HL-60 (cell line): ENCODE data around the gene GRPEL2.

Source experiments
- DNase-seq, 2 experiments: peaks; one replicate each; pipeline ENCODE4 v3.0.0-alpha.2; 2010 to 2020; ENCODE audit warnings: low read depth in 1 of 2, low spot score in 1 of 2
- H3K27ac ChIP-seq: fragments of 250-450 bp; sonication (Bioruptor Pico); replicated peaks from 2 replicates; pipeline ENCODE4 v1.5.1; 2020; ENCODE audit warnings: mild to moderate bottlenecking, moderate library complexity
- H3K27me3 ChIP-seq: fragments of 250-450 bp; sonication (Bioruptor Pico); 2 replicates; pipeline ENCODE4 v1.5.1; 2021; ENCODE audit warnings: mild to moderate bottlenecking, moderate library complexity; ENCODE audit not compliant: insufficient read depth, poor library complexity, severe bottlenecking
- H3K4me3 ChIP-seq: replicated peaks from 2 replicates; pipeline ENCODE4 v1.5.1; 2011; ENCODE audit warnings: mild to moderate bottlenecking, control low read depth, low read length; ENCODE audit not compliant: insufficient read depth
- GABPA ChIP-seq: IDR thresholded peaks from 2 replicates; pipeline ENCODE4 v1.6.1; 2012; ENCODE audit warnings: low read depth
- POLR2AphosphoS5 ChIP-seq: IDR thresholded peaks from 2 replicates; pipeline ENCODE4 v1.6.1; 2012; ENCODE audit warnings: low read depth
- SPI1 ChIP-seq: IDR thresholded peaks from 2 replicates; pipeline ENCODE4 v1.6.1; 2012; ENCODE audit warnings: low read depth, mild to moderate bottlenecking, borderline replicate concordance
- TF ChIP-seq, protein P1 (sequence below): IDR thresholded peaks from 2 replicates; pipeline ENCODE4 v1.6.1; 2012; ENCODE audit warnings: low read depth; ENCODE audit not compliant: insufficient replicate concordance
- TF ChIP-seq, protein P2 (sequence below): IDR thresholded peaks from one replicate; pipeline ENCODE4 v1.5.1; 2011; ENCODE audit warnings: low read length, control low read depth, inconsistent platforms; ENCODE audit not compliant: insufficient read depth

Gene GRPEL2

GRCh38 chr5:149360272-149360671 lies 15.0 kb downstream of the GRPEL2 start:
- TF ChIP-seq SPI1 = peak; percentile 90
- TF ChIP-seq, protein P1, sequence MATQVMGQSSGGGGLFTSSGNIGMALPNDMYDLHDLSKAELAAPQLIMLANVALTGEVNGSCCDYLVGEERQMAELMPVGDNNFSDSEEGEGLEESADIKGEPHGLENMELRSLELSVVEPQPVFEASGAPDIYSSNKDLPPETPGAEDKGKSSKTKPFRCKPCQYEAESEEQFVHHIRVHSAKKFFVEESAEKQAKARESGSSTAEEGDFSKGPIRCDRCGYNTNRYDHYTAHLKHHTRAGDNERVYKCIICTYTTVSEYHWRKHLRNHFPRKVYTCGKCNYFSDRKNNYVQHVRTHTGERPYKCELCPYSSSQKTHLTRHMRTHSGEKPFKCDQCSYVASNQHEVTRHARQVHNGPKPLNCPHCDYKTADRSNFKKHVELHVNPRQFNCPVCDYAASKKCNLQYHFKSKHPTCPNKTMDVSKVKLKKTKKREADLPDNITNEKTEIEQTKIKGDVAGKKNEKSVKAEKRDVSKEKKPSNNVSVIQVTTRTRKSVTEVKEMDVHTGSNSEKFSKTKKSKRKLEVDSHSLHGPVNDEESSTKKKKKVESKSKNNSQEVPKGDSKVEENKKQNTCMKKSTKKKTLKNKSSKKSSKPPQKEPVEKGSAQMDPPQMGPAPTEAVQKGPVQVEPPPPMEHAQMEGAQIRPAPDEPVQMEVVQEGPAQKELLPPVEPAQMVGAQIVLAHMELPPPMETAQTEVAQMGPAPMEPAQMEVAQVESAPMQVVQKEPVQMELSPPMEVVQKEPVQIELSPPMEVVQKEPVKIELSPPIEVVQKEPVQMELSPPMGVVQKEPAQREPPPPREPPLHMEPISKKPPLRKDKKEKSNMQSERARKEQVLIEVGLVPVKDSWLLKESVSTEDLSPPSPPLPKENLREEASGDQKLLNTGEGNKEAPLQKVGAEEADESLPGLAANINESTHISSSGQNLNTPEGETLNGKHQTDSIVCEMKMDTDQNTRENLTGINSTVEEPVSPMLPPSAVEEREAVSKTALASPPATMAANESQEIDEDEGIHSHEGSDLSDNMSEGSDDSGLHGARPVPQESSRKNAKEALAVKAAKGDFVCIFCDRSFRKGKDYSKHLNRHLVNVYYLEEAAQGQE = no peak
- Histone ChIP-seq H3K4me3 (no peak overlapping the region), H3K27me3 (no peaks in the 10 kb centered on the region), H3K27ac (peak overlapping the region; percentile 52)
- DNase-seq = peak in 1 of 2 experiments; percentile 28

DNA sequence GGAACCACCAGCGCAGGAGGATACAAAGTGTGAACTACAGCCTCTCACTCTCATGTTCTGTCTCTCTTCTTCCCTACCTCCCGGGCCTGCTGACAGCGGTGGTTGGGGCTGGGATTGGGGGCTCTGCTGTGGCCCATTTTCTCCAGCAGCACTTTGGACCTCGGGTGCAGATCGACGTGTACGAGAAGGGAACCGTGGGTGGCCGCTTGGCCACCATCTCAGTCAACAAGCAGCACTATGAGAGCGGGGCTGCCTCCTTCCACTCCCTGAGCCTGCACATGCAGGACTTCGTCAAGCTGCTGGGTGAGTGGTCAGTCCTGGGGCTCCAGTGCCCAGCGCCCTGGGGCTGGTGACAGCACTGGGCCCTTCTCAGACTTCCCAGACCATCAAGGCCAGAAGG lies 17.2 kb downstream of the GRPEL2 start:
- H3K4me3 ChIP-seq = no peak overlapping the region
- H3K27me3 ChIP-seq = no peaks in the 10 kb centered on the region
- no peak for DNase-seq
- no peak overlapping the region; the same call in 1 of the 2 replicates for H3K27ac ChIP-seq
- TF ChIP-seq GABPA (no peak), POLR2AphosphoS5 (no peak), SPI1 (no peak)
- TF ChIP-seq, protein P2, sequence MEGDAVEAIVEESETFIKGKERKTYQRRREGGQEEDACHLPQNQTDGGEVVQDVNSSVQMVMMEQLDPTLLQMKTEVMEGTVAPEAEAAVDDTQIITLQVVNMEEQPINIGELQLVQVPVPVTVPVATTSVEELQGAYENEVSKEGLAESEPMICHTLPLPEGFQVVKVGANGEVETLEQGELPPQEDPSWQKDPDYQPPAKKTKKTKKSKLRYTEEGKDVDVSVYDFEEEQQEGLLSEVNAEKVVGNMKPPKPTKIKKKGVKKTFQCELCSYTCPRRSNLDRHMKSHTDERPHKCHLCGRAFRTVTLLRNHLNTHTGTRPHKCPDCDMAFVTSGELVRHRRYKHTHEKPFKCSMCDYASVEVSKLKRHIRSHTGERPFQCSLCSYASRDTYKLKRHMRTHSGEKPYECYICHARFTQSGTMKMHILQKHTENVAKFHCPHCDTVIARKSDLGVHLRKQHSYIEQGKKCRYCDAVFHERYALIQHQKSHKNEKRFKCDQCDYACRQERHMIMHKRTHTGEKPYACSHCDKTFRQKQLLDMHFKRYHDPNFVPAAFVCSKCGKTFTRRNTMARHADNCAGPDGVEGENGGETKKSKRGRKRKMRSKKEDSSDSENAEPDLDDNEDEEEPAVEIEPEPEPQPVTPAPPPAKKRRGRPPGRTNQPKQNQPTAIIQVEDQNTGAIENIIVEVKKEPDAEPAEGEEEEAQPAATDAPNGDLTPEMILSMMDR = no peak
- TF ChIP-seq, protein P1 = no peak

DNA sequence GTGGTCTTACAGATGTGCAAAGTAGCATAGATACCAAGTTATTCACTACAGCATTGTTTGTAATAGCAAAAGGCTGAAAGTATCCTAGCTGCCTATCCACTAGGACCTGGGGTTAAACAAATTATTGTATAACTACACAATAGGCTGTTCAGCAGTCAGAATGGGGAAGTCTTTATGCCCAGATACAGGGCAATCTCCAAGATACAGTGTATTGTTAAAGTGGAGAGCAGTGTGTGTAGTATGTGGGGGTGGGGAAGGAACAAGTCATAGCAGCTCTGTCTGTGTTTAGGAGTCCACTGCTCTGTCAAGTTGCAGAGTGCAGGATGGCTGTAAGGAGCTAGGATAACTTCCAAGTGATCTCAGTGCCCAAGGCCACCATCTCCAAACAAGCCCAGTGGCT lies 18.1 kb downstream of the GRPEL2 start:
- TF ChIP-seq, protein P2 = no peak
- TF ChIP-seq, protein P1 = no peak
- TF ChIP-seq SPI1 = peak; percentile 92
- TF ChIP-seq POLR2AphosphoS5 = no peak
- Histone ChIP-seq H3K4me3 (no peak overlapping the region), H3K27ac (no peak overlapping the region; the same call in none of the 2 replicates), H3K27me3 (no peaks in the 10 kb centered on the region)
- peak in 1 of 2 experiments; percentile 68 for DNase-seq
